Right renal pelvis (tissue), 4 donors: ENCODE measurements around the gene HLX. TPM values are rescaled to one million over a fixed set of nuclear protein-coding genes. Genes with fewer than 3 reads are reported as not detected.

Experiments used
- DNase-seq, 4 donors: peaks; one replicate each; pipeline ENCODE4 v3.0.0-alpha.2; 2013; ENCODE audit warnings: low read depth in 4 of 4, low spot score in 3 of 4, missing footprints in 1 of 4
- polyA plus RNA-seq, 4 donors: library from polyadenylated mRNA; unstranded; fragments of 120-200 nt; gene quantifications; one replicate each; pipeline ENCODE4 v1.2.1, GENCODE V29; 2013; ENCODE audit not compliant: insufficient read length in 4 of 4

Gene HLX
- polyA plus RNA-seq, result 10 to 100 TPM in 3 of 4 donors, 1 to 10 TPM in 1; 9.0 to 12.2 (median 10.3) TPM

GRCh38 chr1:220879076-220879508, at the start of gene HLX:
HLX (plus strand) TSS chr1:220879443; CDS start chr1:220879858, 415 bp downstream.
- DNase-seq, result no peak

- no peak for DNase-seq
Observed at GRCh38 chr1:220833436-220833835, 45.8 kb upstream of the HLX start.

GRCh38 chr1:220834155-220834870, 44.9 kb upstream of the HLX start:
- DNase-seq, result no peak

- DNase-seq, result no peak
Observed at GRCh38 chr1:220838578-220838977, 40.7 kb upstream of the HLX start.

- DNase-seq, result no peak
Observed at GRCh38 chr1:220839474-220839873, 39.8 kb upstream of the HLX start.

GRCh38 chr1:220841293-220841692, 38.0 kb upstream of the HLX start:
- no peak for DNase-seq

GRCh38 chr1:220843481-220844011, 35.7 kb upstream of the HLX start:
- DNase-seq, result peak in 2 of 4 donors; percentile 26 to 48

GRCh38 chr1:220852408-220852807, 26.8 kb upstream of the HLX start:
- no peak for DNase-seq

GRCh38 chr1:220872296-220872695, 6.9 kb upstream of the HLX start:
- no peak for DNase-seq

GRCh38 chr1:220873087-220873486, 6.2 kb upstream of the HLX start:
- no peak for DNase-seq

- no peak for DNase-seq
Observed at GRCh38 chr1:220873868-220874655, 5.2 kb upstream of the HLX start.

- DNase-seq, result no peak
Observed at GRCh38 chr1:220875260-220875659, 4.0 kb upstream of the HLX start.

GRCh38 chr1:220876511-220877376, 2.5 kb upstream of the HLX start:
- no peak for DNase-seq

GRCh38 chr1:220877377-220878095, 1.7 kb upstream of the HLX start:
- no peak for DNase-seq

GRCh38 chr1:220878191-220879075, 810 bp upstream of the HLX start:
- no peak for DNase-seq

- no peak for DNase-seq
Observed at GRCh38 chr1:220879509-220880361, 492 bp downstream of the HLX start.

GRCh38 chr1:220880362-220880670, 1.1 kb downstream of the HLX start:
- no peak for DNase-seq
